ENCODE results near the gene SLC38A8.

DNA sequence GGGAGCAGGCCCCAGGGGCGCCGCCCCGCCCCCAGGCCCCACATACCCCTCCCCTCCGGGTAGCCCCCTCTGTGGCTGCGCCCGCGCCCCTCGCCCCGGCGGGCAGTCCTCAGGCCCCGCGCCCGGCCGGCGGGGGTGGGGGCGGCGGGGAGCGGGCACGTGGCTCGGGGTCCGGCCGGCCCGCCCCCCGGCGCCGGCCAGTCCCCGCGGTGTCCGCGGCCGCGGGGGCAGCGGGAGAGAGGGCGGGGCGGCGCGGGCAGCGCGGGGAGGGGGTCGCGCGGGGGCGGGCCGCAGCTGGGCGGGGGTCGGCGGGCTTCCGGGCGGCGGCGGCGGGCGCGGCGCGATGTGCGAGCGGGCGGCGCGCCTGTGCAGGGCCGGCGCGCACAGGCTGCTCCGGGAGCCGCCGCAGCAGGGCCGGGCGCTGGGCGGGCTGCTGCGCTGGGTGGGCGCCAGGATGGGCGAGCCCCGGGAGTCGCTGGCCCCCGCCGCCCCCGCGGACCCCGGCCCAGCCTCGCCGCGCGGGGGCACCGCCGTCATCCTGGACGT, 74.2 kb downstream of the SLC38A8 start:
- no peak for TF ChIP-seq POLR2A (IDR thresholded peaks at IDR 0.05)
- no peak for TF ChIP-seq CTCF (IDR thresholded peaks at IDR 0.05)

All from lower leg skin (tissue), 3 donors.